Fibroblast of the aortic adventitia (primary cell): ENCODE data around the gene FRMD3. TPM values are rescaled to one million over a fixed set of nuclear protein-coding genes. Genes with fewer than 3 reads are reported as not detected.
A peak's percentile ranks its signal among the peaks of the same experiment; 100 is the strongest.

Experiments used
- DNase-seq: peaks from one replicate; pipeline ENCODE4 v3.0.0-alpha.2; 2010; ENCODE audit warnings: low read depth
- H3K4me3 ChIP-seq: 2 replicates; pipeline ENCODE4 v1.5.1; 2011; ENCODE audit warnings: low read depth, mild to moderate bottlenecking, control low read depth, low read length, moderate library complexity
- CTCF ChIP-seq: IDR thresholded peaks from 2 replicates; pipeline ENCODE4 v1.5.1; 2011; ENCODE audit warnings: mild to moderate bottlenecking, low read length, control low read depth, inconsistent platforms; ENCODE audit not compliant: insufficient read depth
- total RNA-seq: library from RNA; depleted of rRNA; stranded (reverse); fragments of >200 nt; gene quantifications from 2 replicates; pipeline ENCODE4 v1.2.3, GENCODE V29; 2012; ENCODE audit warnings: low replicate concordance

The FRMD3 gene
- total RNA-seq, 1 donor = 4.8 TPM

- no peak for DNase-seq
- TF ChIP-seq CTCF = no peak
- H3K4me3 ChIP-seq = no peak overlapping the region
Observed at GRCh38 chr9:83472764-83473163, 65.4 kb downstream of the FRMD3 start.

GRCh38 chr9:83472221-83472665, 66.0 kb downstream of the FRMD3 start:
- TF ChIP-seq CTCF = no peak
- H3K4me3 ChIP-seq = no peak overlapping the region
- DNase-seq = peak; percentile 27

GRCh38 chr9:83471241-83471640, 67.0 kb downstream of the FRMD3 start:
- DNase-seq = no peak
- TF ChIP-seq CTCF = no peak
- no peak overlapping the region for H3K4me3 ChIP-seq

- DNase-seq = no peak
- no peak overlapping the region for H3K4me3 ChIP-seq
- TF ChIP-seq CTCF = no peak
Observed at GRCh38 chr9:83469722-83470121, 68.5 kb downstream of the FRMD3 start.

GRCh38 chr9:83468821-83469220, 69.4 kb downstream of the FRMD3 start:
- H3K4me3 ChIP-seq = no peak overlapping the region
- TF ChIP-seq CTCF = no peak
- no peak for DNase-seq

GRCh38 chr9:83466877-83467276, 71.3 kb downstream of the FRMD3 start:
- DNase-seq = peak; percentile 65
- H3K4me3 ChIP-seq = no peak overlapping the region
- TF ChIP-seq CTCF = no peak

- no peak for TF ChIP-seq CTCF
- DNase-seq = no peak
- no peak overlapping the region for H3K4me3 ChIP-seq
Observed at GRCh38 chr9:83466351-83466750, 71.8 kb downstream of the FRMD3 start.
